Measurements from ENCODE around the gene UAP1. TPM values are rescaled to one million over a fixed set of nuclear protein-coding genes. Genes with fewer than 3 reads are reported as not detected.
"Not testable (repeated sequence)": the region's sequence is repeated elsewhere in the genome, so short reads cannot be mapped to it uniquely, and the experiment has no call there.

Gene UAP1
- total and polyA plus RNA-seq, 2 donors = 21.9 to 56.3 TPM

DNA sequence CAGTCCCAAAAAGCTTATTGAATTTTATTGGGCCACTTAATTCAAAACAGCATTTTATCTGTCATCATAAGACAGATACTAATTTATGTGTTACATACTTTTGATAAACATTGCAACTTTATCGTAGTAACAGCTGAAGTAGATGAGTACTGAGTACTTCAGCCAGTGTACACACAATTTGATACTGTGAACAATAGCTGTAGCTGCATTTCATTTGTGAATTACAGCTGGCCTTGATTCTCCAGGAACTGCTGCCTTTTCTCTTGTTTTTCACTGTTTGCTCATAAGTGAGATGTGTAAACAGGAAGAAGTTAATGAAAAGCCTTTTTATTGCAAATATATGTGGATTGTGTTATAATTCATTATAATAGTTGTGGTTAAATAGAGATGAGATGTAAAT is 10.2 kb downstream of the UAP1 start:
- no peak overlapping the region for H3K27ac ChIP-seq (ENCODE audit: low read depth in 1 of 2, low read length in 1 of 2)
- no peaks in the 10 kb centered on the region for H3K27me3 ChIP-seq (ENCODE audit: control insufficient read depth in 2 of 2, insufficient read depth in 1 of 2, low read length in 1 of 2)
- H3K36me3 ChIP-seq (ENCODE audit: control insufficient read depth in 2 of 2, insufficient read depth in 2 of 2, low read length in 1 of 2) = no peaks in the 10 kb centered on the region
- whole genome bisulfite sequencing = 96% methylated on average over 1 of the region's 1 CpG
- no peak for DNase-seq (ENCODE audit: low read depth in 6 of 9, low spot score in 9 of 9)
- no peaks in the 10 kb centered on the region for H3K9me3 ChIP-seq (ENCODE audit: control insufficient read depth in 2 of 2, insufficient read depth in 1 of 2, low read length in 1 of 2)
- no peak overlapping the region for H3K4me3 ChIP-seq (ENCODE audit: low read length in 2 of 2)
- H3K4me1 ChIP-seq (ENCODE audit: control insufficient read depth in 2 of 2, insufficient read depth in 2 of 2, low read length in 2 of 2) = no peaks in the 10 kb centered on the region

DNA sequence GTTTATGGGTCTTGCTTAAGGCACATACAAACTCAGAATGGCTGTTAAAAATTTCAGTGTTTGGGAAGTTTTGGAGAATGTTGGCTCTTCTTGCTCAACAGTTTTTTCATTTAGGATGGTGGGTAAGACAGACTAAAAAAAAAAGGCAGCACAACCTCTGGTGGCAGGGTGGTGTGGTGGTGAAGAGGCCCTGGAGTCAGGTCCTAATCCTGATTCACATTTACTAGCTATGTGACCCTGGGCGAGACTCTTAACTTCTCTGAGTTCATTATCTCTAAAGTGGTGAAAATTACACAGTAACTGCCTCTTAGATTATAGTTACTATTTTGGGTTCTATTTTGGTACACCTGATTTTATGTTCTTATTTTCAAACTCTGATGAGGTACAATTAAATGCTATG is 11.6 kb downstream of the UAP1 start:
- 98% methylated on average over 1 of the region's 1 CpG for WGBS
- H3K27me3 ChIP-seq (ENCODE audit: control insufficient read depth in 2 of 2, insufficient read depth in 1 of 2, low read length in 1 of 2) = no peaks in the 10 kb centered on the region
- H3K27ac ChIP-seq (ENCODE audit: low read depth in 1 of 2, low read length in 1 of 2) = no peak overlapping the region
- H3K9me3 ChIP-seq (ENCODE audit: control insufficient read depth in 2 of 2, insufficient read depth in 1 of 2, low read length in 1 of 2) = no peaks in the 10 kb centered on the region
- no peak overlapping the region for H3K4me3 ChIP-seq (ENCODE audit: low read length in 2 of 2)
- DNase-seq (ENCODE audit: low read depth in 6 of 9, low spot score in 9 of 9) = no peak
- H3K36me3 ChIP-seq (ENCODE audit: control insufficient read depth in 2 of 2, insufficient read depth in 2 of 2, low read length in 1 of 2) = peaks cover 0 to 3% of the 10 kb centered on the region in 2 donors
- no peaks in the 10 kb centered on the region for H3K4me1 ChIP-seq (ENCODE audit: control insufficient read depth in 2 of 2, insufficient read depth in 2 of 2, low read length in 2 of 2)

DNA sequence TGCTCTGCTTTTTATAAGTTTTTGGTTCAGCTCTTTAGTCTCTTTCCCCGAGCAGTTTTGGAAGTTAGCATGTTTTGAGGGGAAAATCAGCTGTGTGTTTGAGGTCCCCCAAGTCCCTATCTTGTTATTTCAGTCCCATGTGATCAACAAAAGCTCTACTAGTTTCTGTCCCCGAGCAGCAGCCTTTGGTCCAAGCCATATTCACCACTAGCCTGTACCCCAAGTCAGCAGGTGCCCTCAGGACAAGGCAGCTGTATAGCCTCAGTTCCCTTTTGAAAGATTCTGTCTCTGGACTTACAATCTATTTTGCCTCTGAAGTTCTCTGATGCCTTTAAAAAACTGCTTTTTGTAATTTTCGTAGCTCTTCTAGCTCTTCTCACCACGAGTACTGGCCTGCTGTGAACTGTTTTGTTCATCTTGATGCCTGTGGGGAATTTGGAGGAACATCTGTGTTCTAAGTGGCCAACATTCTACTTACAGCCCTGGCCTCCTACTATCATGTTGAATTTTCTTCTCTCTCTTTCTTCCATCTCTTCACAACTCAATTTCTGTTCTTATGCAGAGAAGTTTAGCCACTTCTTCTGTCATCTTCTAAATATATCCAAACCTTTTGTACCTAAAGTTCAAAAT is 16.7 kb downstream of the UAP1 start:
- Histone ChIP-seq H3K4me3 (ENCODE audit: low read length in 2 of 2) (no peak overlapping the region), H3K9me3 (ENCODE audit: control insufficient read depth in 2 of 2, insufficient read depth in 1 of 2, low read length in 1 of 2) (no peaks in the 10 kb centered on the region), H3K27me3 (ENCODE audit: control insufficient read depth in 2 of 2, insufficient read depth in 1 of 2, low read length in 1 of 2) (no peaks in the 10 kb centered on the region), H3K36me3 (ENCODE audit: control insufficient read depth in 2 of 2, insufficient read depth in 2 of 2, low read length in 1 of 2) (peaks cover 3 to 6% of the 10 kb centered on the region in 2 donors), H3K4me1 (ENCODE audit: control insufficient read depth in 2 of 2, insufficient read depth in 2 of 2, low read length in 2 of 2) (no peaks in the 10 kb centered on the region), H3K27ac (ENCODE audit: low read depth in 1 of 2, low read length in 1 of 2) (no peak overlapping the region)
- 91% methylated on average over 4 of the region's 4 CpGs for whole genome bisulfite sequencing
- DNase-seq (ENCODE audit: low read depth in 6 of 9, low spot score in 9 of 9) = no peak

DNA sequence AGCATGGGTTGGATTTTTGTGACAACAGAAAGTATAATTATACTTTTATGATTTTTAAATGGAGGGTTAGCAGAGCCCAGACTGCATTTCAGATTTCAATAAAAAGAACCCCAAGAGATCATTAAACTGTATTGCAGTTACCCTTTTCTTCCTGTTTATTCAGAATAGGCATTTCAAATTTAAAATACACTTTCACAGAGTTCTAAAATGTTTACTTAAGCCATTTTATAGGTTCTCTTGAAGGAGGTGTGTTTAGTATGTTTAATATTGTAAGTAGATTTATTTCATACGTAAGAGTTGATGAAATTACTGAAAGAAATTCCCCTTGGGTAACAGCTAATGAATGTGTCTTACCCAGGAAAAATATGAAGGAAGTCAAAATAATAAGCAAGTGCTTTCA is 17.4 kb downstream of the UAP1 start:
- no peak for DNase-seq (ENCODE audit: low read depth in 6 of 9, low spot score in 9 of 9)
- H3K27ac ChIP-seq (ENCODE audit: low read depth in 1 of 2, low read length in 1 of 2) = no peak overlapping the region
- WGBS = 100% methylated on average over 1 of the region's 1 CpG
- no peaks in the 10 kb centered on the region for H3K27me3 ChIP-seq (ENCODE audit: control insufficient read depth in 2 of 2, insufficient read depth in 1 of 2, low read length in 1 of 2)
- peaks cover 3 to 6% of the 10 kb centered on the region in 2 donors for H3K36me3 ChIP-seq (ENCODE audit: control insufficient read depth in 2 of 2, insufficient read depth in 2 of 2, low read length in 1 of 2)
- no peak overlapping the region for H3K4me3 ChIP-seq (ENCODE audit: low read length in 2 of 2)
- no peaks in the 10 kb centered on the region for H3K9me3 ChIP-seq (ENCODE audit: control insufficient read depth in 2 of 2, insufficient read depth in 1 of 2, low read length in 1 of 2)
- no peaks in the 10 kb centered on the region for H3K4me1 ChIP-seq (ENCODE audit: control insufficient read depth in 2 of 2, insufficient read depth in 2 of 2, low read length in 2 of 2)

DNA sequence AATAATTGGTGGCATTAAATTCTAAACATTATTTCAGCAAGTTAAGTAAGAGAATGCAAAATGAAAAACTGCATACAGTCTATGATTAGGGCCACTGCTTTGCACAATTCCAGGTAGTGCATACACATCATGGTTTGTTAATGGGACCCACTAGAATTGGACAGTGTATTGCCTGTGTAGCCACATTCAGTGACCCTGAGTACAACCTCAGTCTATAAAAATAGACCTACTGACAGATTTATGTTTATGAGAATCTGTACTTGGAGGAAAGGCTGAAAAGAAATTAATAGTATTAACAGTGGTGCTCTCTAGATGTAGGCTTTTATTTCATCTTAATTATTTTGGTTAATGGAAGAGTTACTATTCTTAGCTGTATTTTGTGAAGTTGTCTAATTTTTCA is 18.8 kb downstream of the UAP1 start:
- Histone ChIP-seq H3K9me3 (ENCODE audit: control insufficient read depth in 2 of 2, insufficient read depth in 1 of 2, low read length in 1 of 2) (no peaks in the 10 kb centered on the region), H3K4me1 (ENCODE audit: control insufficient read depth in 2 of 2, insufficient read depth in 2 of 2, low read length in 2 of 2) (no peaks in the 10 kb centered on the region), H3K27ac (ENCODE audit: low read depth in 1 of 2, low read length in 1 of 2) (no peak overlapping the region), H3K27me3 (ENCODE audit: control insufficient read depth in 2 of 2, insufficient read depth in 1 of 2, low read length in 1 of 2) (no peaks in the 10 kb centered on the region), H3K36me3 (ENCODE audit: control insufficient read depth in 2 of 2, insufficient read depth in 2 of 2, low read length in 1 of 2) (peaks cover 3 to 6% of the 10 kb centered on the region in 2 donors), H3K4me3 (ENCODE audit: low read length in 2 of 2) (no peak overlapping the region)
- DNase-seq (ENCODE audit: low read depth in 6 of 9, low spot score in 9 of 9) = no peak

DNA sequence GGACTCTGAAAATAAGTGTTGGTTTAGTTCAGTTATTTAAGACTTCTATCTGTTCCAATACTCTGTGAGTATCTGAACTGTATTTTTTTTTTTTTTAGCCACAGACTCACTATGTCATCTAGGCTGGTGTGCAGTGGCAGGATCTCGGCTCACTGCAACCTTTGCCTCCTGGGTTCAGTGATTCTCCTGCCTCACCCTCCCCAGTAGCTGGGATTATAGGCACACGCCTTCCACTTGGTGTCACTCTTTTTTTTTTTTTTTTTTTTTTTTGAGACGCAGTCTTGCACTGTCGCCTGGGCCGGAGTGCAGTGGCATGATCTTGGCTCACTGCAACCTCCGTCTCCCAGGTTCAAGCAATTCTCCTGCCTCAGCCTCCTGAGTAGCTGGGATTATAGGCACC is 21.4 kb downstream of the UAP1 start:
- not testable (repeated sequence) for H3K4me3 ChIP-seq (ENCODE audit: low read length in 2 of 2); H3K27me3 ChIP-seq (ENCODE audit: control insufficient read depth in 2 of 2, insufficient read depth in 1 of 2, low read length in 1 of 2); H3K4me1 ChIP-seq (ENCODE audit: control insufficient read depth in 2 of 2, insufficient read depth in 2 of 2, low read length in 2 of 2); DNase-seq (ENCODE audit: low read depth in 6 of 9, low spot score in 9 of 9); H3K36me3 ChIP-seq (ENCODE audit: control insufficient read depth in 2 of 2, insufficient read depth in 2 of 2, low read length in 1 of 2); H3K27ac ChIP-seq (ENCODE audit: low read depth in 1 of 2, low read length in 1 of 2); H3K9me3 ChIP-seq (ENCODE audit: control insufficient read depth in 2 of 2, insufficient read depth in 1 of 2, low read length in 1 of 2)
- 94% methylated on average over 6 of the region's 6 CpGs for WGBS

DNA sequence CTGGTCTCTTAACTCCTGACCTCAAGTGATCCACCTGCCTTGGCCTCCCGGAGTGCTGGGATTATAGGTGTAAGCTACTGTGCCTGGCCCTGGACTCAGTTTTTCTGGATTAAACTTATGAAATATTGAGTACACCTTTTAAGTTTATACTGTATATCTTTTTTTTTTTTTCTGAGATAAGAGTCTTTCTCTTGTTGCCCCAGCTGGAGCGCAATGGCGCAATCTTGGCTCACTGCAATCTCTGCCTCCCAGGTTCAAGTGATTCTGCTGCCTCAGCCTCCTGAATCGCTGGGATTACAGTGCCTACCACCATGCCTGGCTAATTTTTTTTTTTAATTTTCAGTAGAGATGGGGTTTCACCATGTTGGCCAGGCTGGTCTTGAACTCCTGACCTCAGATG is 23.6 kb downstream of the UAP1 start:
- not testable (repeated sequence) for H3K9me3 ChIP-seq (ENCODE audit: control insufficient read depth in 2 of 2, insufficient read depth in 1 of 2, low read length in 1 of 2); H3K27ac ChIP-seq (ENCODE audit: low read depth in 1 of 2, low read length in 1 of 2); H3K4me3 ChIP-seq (ENCODE audit: low read length in 2 of 2); H3K36me3 ChIP-seq (ENCODE audit: control insufficient read depth in 2 of 2, insufficient read depth in 2 of 2, low read length in 1 of 2); DNase-seq (ENCODE audit: low read depth in 6 of 9, low spot score in 9 of 9); H3K27me3 ChIP-seq (ENCODE audit: control insufficient read depth in 2 of 2, insufficient read depth in 1 of 2, low read length in 1 of 2); H3K4me1 ChIP-seq (ENCODE audit: control insufficient read depth in 2 of 2, insufficient read depth in 2 of 2, low read length in 2 of 2)
- WGBS = 99% methylated on average over 4 of the region's 4 CpGs

DNA sequence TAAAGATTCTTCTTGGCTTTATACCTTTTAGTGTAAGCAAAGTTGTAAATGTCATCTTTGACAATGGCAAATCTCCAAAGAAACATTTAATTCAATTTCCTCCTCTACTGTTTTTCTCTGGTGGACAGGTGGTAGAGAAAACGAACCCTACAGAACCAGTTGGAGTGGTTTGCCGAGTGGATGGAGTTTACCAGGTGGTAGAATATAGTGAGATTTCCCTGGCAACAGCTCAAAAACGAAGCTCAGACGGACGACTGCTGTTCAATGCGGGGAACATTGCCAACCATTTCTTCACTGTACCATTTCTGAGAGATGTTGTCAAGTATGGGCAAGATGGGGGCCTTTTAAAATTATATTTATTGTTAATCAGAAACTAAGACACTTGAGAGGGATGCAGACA is 25.8 kb downstream of the UAP1 start:
- WGBS = 96% methylated on average over 6 of the region's 6 CpGs
- no peak overlapping the region for H3K27ac ChIP-seq (ENCODE audit: low read depth in 1 of 2, low read length in 1 of 2)

DNA sequence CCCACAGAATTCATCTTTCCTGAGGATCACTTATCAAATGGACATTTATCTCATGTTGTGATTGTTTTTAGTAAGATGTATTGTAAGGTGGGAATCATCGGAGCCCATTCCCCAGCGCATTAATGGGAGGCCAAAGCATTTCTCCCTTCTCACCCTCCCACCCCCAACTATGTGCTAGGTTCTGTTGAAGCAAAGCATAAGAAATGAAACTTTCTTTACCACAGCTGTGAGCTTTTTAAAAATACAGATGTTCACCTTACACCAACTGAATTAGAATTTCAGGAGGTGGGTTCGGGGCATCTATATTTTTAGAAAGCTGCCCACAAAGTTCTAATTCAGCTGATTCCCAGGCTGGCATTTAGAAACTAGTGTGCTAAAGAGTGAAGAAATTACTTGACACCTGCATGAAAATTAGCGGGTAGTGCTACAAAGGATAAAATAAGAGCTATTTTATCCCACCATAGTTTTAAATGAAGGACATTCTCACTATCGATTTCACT is 26.3 kb downstream of the UAP1 start:
- Histone ChIP-seq H3K36me3 (ENCODE audit: control insufficient read depth in 2 of 2, insufficient read depth in 2 of 2, low read length in 1 of 2) (no peaks in the 10 kb centered on the region), H3K27ac (ENCODE audit: low read depth in 1 of 2, low read length in 1 of 2) (no peak overlapping the region), H3K4me3 (ENCODE audit: low read length in 2 of 2) (no peak overlapping the region), H3K4me1 (ENCODE audit: control insufficient read depth in 2 of 2, insufficient read depth in 2 of 2, low read length in 2 of 2) (no peaks in the 10 kb centered on the region), H3K27me3 (ENCODE audit: control insufficient read depth in 2 of 2, insufficient read depth in 1 of 2, low read length in 1 of 2) (no peaks in the 10 kb centered on the region), H3K9me3 (ENCODE audit: control insufficient read depth in 2 of 2, insufficient read depth in 1 of 2, low read length in 1 of 2) (no peaks in the 10 kb centered on the region)
- DNase-seq (ENCODE audit: low read depth in 6 of 9, low spot score in 9 of 9) = no peak
- 98% methylated on average over 5 of the region's 5 CpGs for WGBS

More for the DNA sequence above, 25.8 kb downstream of the UAP1 start:
- H3K27me3 ChIP-seq (ENCODE audit: control insufficient read depth in 2 of 2, insufficient read depth in 1 of 2, low read length in 1 of 2) = no peaks in the 10 kb centered on the region
- no peaks in the 10 kb centered on the region for H3K9me3 ChIP-seq (ENCODE audit: control insufficient read depth in 2 of 2, insufficient read depth in 1 of 2, low read length in 1 of 2)
- H3K36me3 ChIP-seq (ENCODE audit: control insufficient read depth in 2 of 2, insufficient read depth in 2 of 2, low read length in 1 of 2) = no peaks in the 10 kb centered on the region
- DNase-seq (ENCODE audit: low read depth in 6 of 9, low spot score in 9 of 9) = peak in 1 of 9 donors; percentile 9
- no peak overlapping the region for H3K4me3 ChIP-seq (ENCODE audit: low read length in 2 of 2)
- no peaks in the 10 kb centered on the region for H3K4me1 ChIP-seq (ENCODE audit: control insufficient read depth in 2 of 2, insufficient read depth in 2 of 2, low read length in 2 of 2)
